Left hindlimb (tissue), 1 donor: ENCODE results near the gene CDH23.

Source experiments
- DNase-seq: peaks from one replicate; pipeline ENCODE4 v3.0.0-alpha.2; 2018

Gene CDH23

DNA sequence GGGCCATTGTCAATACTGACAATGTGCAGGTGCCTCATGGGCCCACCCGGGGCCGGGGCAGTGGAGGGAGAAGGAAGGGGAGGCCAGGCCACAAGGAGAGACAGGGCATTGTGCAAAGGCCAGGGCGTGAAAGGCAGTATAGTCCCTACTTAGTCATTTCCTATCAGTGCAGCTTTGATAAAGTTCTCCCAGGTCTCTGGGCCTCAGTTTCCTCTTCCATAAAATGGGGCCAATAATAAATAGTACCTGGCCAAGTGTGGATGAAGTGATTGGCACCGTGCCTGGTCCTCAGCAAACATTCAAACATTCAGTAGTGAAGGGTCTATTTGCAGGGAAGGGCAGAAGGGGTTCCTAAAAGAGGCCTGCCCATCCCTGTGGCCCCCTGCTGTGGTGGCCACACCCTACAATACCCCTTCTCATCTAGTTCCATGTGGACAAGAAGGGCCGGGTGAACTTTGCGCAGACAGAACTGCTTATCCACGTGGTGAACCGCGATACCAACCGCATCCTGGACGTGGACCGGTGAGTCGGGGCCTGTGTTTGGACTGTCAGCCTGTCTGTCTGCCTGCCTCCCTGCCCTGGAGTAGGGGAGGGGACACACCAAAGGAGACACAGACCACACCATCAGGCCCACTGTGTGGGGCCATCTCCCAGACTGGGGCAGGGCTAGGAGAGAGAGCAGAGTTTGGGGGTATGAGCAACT lies 413.5 kb downstream of the CDH23 start:
- DNase-seq, result no peak

DNA sequence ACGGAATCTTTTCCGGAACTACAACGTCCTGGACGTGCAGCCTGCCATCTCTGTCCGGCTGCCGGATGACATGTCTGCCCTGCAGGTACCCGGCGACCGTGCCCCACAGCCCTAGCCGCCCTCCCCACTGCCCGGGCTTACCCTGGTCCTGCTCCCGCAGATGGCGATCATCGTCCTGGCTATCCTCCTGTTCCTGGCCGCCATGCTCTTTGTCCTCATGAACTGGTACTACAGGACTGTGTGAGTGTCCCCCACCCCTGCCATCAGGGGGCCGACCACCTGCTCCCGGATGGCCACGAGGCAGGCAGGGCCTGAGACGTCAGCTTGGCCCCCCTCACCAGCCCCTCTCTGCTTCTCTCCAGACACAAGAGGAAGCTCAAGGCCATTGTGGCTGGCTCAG lies 414.6 kb downstream of the CDH23 start:
- DNase-seq, result no peak

DNA sequence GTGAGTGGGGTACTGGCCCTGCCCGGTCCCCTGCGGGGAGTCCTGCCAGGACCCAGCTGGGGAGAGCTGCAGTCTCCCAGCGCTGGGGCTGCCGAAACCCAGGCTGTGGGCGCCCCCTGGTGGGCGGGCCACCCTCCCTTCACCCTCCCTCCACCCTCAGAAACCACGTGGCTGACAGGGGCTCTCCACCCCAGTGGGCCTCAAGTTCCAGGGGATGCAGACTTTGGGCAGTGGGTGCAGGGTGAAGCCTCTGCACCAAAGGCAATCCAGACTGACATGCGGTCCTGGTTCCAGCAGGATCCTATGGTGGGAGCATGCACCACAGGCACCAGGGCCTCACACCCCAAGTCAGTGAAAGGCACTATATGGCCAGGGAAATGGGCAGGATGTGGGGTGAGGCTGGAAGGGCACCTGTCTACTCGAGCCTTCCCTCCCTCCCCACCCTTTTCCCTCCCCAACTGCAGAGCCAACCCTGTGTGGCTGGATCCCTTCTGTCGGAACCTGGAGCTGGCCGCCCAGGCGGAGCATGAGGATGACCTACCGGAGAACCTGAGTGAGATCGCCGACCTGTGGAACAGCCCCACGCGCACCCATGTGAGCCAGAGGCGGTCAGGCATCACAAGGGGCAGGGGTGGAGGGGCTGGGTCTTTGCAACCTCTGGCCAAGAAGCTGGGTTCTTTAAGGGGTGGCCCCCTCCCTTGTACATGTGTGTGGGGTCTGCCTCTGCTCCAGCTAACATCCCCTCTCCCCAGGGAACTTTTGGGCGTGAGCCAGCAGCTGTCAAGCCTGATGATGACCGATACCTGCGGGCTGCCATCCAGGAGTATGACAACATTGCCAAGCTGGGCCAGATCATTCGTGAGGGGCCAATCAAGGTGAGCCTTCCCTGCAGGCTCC lies 415.5 kb downstream of the CDH23 start:
- DNase-seq, result peak; percentile 58

DNA sequence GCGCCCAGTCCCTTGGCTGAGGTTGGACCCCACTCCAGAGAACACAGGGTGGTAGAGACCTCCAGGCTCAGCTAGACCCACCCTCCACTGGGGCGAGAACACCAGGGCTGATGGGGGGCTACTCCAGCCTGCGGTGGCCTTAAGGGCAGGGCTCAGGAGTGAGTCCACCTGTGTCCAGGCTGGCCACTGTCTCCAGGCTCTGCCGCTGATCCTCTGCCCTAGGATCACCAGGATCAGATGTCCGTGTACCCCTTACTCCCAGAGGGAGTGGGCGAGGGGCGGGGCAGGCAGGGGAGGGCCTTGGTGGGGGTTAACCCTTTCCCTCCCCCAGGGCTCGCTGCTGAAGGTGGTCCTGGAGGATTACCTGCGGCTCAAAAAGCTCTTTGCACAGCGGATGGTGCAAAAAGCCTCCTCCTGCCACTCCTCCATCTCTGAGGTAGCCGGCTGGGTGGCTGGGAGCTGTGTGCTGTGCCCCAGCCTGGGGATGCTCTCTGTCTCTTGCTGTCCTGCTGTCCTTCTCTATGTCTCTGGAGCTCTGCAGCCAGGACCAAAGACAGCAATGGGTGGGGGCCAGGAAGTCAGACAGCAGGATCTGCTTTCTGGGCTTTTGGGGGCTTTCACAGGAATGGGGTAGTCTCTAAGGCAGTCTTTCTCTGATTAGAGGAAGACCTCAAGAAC lies 416.3 kb downstream of the CDH23 start:
- DNase-seq, result no peak

DNA sequence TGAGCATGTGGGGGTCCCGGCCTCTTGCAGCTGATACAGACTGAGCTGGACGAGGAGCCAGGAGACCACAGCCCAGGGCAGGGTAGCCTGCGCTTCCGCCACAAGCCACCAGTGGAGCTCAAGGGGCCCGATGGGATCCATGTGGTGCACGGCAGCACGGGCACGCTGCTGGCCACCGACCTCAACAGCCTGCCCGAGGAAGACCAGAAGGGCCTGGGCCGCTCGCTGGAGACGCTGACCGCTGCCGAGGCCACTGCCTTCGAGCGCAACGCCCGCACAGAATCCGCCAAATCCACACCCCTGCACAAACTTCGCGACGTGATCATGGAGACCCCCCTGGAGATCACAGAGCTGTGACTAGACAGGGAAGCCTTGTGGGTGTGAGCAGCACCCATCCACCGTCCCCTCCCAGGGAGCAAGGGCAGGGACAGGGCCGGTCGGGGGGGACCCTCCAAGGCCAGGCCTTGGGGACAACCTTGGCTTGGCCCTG lies 418.2 kb downstream of the CDH23 start:
- no peak for DNase-seq

DNA sequence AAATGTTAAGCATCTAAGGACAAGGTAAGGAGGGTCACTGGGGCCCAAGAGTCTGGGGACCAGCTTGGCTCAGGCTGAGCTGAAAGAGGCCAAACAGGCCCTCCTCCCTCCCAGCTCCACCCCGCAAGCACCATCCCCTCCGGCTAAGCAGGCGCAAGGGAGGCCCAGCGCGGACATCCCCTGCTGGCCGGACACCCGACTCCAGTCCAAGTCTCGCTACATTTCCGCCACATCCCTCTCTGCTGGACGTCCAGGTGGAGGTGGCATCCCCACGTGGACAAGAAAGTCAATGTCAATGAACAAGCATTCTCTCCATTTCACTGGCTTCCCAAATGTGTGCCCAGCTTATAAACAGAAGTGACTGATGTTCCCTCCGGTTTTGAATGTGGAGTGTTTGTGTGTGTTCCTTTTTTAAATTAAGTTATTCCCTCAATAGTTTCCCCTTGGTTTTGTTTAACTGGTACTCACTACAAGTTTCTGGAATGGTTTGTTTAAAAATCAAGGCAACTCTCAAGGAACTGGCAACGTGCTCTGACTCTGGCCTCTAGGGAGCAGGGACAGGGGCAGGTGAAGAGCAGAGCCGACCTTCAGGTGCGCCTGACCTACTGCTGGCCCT lies 418.9 kb downstream of the CDH23 start:
- DNase-seq, result no peak

DNA sequence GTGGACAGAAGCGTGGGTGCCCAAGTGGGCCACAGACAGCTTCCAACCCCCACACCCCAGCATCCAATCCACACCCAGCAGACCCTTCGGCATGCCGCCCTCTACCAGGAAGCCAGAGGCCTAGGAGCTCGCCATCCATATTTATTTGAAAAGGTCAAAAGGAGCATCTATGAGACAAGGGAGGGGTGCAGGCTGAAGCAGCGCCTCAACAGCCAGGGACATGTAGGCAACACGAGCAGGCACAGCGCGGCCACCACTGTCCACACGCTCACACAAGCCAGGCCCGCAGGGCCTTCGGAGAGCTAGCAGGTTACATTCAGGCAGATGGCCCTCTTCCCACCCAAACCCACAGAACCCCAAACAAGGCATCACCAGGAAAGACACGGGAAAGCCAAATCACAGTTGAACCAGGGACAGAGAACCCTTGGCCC lies 419.7 kb downstream of the CDH23 start:
- DNase-seq, result no peak

DNA sequence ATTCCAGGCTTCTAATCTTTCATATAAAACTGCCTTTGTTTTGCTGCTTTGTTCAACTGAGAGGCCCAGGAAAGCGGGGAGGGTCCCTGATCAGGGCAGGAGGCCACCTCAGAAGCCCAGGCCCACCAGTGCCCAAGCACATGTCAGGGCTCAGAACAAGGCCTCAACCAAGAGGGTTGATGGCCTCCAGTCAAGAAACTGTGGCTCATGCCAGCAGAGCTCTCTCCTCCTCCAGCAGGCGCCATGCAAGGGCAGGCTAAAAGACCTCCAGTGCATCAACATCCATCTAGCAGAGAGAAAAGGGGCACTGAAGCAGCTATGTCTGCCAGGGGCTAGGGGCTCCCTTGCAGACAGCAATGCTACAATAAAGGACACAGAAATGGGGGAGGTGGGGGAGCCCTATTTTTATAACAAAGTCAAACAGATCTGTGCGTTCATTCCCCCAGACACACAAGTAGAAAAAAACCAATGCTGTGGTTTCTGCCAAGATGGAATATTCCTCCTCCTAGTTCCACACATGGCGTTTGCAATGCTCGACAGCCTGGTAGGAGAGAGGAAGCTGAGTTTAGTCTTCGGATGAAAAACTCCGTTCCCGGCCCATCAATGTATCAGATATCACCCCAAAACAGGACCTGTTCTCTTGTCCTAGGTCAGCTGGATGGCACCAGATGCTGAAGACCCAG lies 420.4 kb downstream of the CDH23 start:
- DNase-seq, result no peak

DNA sequence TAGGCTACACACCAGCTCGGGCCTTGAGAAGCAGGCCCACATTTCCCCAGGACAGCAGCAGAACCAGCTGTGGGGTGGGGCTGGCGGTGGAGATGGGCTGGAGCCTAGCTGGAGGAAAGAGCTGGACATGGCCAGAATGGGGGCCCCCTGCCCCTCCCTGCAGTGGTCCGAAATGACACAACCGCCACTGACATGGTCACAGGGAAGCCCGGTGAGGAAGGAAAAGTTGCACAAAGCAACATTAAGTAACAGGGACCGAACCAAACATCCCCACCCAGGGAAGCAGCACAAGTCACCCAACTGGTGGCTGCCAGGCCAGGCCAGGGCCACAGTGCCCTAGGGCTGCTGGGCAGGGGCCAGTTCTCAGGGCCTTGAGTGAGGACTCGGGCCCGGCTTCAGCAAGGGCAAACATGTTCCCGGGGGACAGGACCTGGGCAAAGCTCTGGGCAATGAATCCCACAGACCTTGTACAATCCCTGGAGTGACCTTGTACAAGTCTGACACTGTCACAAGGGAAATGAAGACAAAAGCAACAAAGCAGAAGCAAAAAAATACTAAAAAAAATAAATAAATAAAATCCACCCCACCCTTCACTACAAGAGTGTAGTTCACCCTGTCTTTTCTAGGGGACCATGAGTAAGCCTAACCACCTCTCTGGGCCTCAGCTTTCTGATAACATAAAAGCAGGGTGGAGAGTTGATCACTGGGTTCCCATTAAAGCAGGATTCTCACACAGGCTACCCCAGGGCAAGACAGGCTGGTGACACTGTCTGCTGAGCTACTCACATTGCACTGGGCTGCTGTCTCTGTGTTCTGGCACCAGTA lies 421.3 kb downstream of the CDH23 start:
- no peak for DNase-seq

DNA sequence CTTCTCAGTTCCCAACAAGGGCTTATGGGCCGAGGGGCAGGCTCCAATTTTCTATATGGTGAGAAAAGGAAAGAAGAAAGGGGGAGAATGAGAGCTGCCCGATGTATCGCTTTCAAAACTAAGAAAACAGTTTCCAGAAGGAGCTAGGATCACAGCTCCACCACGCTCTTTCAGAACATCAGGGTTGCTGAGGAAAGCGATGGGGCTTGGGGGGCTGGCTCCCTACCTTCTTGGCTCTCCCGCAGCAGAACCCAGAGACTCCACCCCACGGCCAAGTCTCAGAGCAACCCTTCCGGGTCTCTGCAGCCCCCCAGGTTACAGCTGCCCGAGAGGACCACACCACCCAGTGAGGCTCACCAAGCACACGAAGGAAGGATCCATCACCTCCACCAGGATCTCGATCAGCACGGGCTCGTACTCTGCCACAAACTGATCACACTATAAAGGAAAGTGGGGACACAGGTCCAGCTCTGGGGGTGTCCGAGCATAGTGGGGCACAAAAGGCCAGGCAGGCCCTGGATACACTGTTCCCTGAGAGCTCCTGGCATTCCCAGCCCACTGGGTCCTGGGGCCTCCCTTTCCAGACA lies 422.0 kb downstream of the CDH23 start:
- DNase-seq, result no peak

DNA sequence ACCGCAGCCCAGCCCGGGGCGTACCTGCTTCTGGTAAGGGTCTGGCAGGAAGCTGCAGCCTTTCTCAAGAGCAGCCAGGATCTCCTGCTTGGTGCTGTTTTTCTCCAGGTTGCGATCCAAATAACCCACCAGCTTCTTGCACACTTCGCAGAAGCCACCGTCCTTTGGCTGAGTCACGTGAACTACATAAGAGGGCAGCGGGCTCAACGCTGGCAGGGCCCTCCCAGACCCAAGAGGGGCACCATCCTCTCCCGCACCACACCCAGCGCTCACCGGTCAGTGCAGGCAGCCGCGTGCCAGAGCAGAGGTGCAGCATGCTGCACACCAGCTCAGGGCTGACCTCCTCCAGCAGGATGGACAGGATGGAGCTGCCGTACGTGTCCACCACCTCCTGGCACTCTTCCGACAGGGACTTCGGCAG lies 422.7 kb downstream of the CDH23 start:
- DNase-seq, result no peak

DNA sequence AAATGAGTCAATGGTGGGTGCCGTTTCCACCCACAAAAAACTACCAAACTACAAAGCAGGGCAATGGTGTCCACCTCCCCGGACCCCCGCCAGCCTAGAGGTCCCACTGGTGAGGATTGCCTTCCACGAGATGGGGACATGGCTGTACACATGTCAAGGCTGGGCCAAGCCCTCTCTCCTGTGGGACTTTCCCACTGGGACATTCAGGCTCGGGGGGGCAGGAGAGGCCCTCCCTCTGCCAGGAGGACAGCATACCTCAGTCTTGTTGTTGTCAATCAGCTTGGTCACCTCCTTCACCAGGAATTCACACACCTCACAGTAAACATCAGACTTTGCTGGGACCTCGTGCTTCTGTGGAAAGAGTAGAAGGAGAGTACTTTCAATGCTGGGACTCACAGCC lies 423.3 kb downstream of the CDH23 start:
- DNase-seq, result no peak

DNA sequence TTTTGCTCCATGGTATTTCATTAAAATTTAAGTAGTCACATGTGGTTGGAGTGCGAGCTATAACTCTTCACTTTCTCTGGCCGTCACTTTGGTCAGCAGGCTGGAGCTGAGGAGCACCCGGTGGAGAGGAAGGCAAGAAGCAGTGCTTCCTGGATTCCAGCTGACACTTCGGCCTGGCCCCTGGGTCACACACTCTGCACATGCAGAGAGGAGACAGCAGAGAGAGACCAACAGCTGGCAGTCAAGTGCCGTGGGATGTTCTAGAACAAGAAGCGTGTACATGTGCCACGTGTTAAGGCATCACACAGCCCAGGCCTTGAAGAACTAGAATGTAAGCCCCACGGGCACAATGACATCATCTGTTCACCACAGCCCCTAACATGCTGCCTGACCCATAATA lies 424.2 kb downstream of the CDH23 start:
- no peak for DNase-seq

DNA sequence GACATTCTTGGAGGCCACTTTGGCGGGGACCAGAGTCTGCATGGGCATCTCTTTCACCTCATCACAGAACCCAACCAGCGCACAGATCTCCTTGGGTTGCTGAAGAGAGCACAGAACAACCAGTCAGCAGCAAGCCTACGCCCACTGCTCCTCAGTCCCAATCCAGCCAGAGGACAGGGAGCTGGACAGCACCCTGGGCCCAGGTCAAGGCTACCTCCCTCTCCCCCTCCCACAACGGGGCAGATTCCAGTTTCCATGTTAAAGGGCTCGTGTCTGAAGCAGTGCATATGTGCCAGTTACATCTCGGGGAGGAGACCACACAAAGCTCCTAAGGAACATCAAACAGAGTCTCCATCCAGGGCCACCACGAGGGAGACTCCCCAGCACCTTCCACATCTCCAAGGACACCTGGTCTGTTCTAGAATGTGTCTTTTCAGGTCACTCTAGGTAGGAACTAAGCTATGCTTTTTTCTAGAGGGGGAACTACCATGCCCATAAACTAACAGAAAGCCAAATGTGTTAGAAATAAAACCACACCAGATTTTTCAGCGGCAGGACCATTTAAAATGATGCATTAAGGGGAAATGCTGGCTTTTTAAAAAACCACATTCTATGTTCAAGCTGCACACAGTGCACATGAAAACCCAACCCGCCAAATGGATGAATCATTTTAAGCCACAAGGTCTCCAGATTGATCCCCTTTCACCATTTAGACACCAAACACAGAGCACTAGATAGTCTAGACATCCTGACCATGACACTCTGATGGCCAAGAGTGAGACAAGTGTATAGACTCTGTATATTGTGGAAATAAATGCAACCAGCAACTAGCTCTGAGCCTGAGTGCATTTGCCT lies 425.4 kb downstream of the CDH23 start:
- DNase-seq, result no peak

DNA sequence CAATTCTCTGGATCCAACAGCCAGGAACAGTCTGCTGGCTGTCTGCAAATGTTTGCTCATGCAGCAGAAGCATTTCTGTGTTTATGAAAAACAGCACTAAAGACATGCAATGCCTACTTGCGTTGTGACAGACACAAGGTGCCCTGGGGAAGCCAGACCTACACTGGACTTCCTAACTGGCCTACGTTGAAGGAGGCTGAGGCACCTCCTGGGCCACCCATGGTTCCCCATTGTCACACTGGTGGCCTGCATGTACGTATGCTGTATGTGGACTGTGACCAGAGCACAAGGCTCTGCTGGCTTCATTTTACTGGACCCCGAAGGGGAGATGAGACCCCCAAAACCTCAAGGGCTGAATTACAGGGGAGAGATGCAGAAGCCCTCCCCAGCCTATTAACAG lies 426.6 kb downstream of the CDH23 start:
- DNase-seq, result no peak

DNA sequence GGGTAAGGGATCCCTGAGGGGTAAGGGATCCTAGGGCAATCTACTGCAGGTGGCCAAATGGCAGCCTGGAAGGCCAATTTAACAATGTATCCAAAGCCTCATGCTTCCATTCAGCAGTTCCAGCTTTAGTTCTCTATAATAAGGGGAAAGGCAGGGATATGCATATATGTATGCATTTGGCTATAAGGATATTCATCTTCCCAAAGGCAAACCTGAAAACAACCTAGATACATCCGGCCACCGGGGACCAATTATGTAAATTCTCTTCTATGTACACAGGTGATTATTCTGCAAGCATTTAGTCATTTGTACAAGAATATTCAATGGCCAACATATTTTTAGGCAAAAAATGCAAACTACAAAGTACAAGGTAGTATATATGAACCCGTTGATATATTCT lies 427.6 kb downstream of the CDH23 start:
- DNase-seq, result no peak

DNA sequence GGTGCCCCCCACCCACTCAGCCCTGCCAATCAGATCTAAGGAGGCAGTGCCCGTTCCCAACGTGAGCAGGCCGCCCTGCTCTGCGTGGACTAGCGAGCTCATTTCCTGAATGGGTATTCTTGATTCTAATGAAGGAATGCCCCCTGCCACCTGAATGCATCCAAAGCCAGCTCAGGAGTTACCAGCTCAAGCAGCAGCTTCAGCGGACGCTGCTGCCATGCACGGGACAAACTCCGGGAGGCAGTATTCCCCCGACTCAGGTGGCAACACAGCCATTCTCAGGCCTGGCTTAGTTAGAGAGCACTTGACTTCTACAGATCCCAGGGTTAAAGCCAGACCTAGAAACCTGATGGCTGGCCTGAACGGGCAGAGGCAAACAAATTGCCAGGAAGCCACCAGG lies 428.5 kb downstream of the CDH23 start:
- DNase-seq, result no peak

DNA sequence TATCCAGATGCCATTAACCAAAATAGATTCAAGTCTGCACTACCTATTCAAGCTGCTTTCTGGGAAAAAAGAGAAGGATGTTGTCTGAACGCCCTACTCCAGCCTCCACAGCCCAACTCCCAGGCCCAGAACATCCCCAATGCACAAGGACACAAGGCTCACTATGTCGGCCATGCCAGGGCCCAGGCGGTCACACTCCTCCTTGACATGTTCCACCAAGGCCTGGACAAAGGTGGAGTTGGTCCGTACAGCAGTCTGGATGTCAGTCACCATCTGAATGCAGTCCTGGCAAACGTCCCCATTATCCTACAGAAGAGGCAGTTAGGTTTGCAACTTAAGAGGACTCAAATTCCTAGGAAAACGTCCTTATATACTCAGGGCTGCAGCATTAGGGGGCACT lies 431.1 kb downstream of the CDH23 start:
- no peak for DNase-seq

DNA sequence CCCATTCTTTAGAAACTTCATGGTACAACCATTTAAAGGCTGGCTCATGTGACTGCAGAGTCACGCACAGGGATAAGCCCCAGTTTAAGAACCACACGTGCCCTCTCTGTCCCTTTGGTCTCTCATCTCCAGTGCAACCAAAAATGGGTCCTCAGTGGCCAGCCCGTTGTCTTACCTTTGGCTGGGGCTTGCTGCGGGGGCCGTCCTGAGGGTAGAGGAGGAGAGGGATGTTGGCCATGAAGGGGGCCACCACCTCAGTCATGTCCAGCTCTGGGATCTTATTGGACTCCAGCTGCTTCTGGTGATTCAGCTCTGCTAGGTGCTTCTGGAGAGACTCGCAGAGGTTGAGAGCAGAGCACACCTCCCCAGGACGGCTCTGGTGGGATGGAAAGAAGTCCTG lies 432.0 kb downstream of the CDH23 start:
- DNase-seq, result no peak

DNA sequence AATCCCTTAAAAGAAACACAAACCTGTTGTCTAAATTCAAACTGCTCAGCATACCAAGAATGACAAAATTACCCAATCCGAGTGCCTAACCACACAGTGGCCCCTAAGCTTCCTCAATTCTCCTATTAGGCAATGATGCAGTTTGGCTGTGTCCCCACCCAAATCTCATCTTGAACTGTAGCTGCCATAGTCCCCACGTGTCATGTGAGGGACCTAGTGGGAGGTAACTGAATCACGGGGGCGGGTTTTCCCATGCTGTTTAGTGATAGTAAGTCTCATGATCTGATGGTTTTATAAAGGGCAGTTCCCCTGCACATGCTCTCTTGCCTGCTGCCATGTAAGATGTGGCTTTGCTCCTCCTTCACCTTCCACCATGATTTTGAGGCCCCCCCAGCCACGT lies 432.5 kb downstream of the CDH23 start:
- no peak for DNase-seq
